Measurements from ENCODE around the gene SEMA3A. TPM values are rescaled to one million over a fixed set of nuclear protein-coding genes. Genes with fewer than 3 reads are reported as not detected.
"Not testable (repeated sequence)": the region's sequence is repeated elsewhere in the genome, so short reads cannot be mapped to it uniquely, and the experiment has no call there.

Gene SEMA3A
- total RNA-seq, 2 donors from 2014 or later = 0.13 TPM; not detected in 1

GRCh38 chr7:84062489-84062901 is 132.1 kb downstream of the SEMA3A start:
- not testable (repeated sequence) for H3K4me1 Mint-ChIP-seq; H3K9me3 Mint-ChIP-seq; H3K4me3 Mint-ChIP-seq; H3K27me3 Mint-ChIP-seq; ATAC-seq (replicated peaks); H3K27ac Mint-ChIP-seq; H3K36me3 Mint-ChIP-seq (ENCODE audit: low read depth)

- no peaks in the 10 kb centered on the region for H3K9me3 Mint-ChIP-seq
- no peak overlapping the region for H3K27ac Mint-ChIP-seq
- no peaks in the 10 kb centered on the region for H3K36me3 Mint-ChIP-seq (ENCODE audit: low read depth)
- H3K4me1 Mint-ChIP-seq = no peaks in the 10 kb centered on the region
- no peak for ATAC-seq (replicated peaks)
- no peaks in the 10 kb centered on the region for H3K27me3 Mint-ChIP-seq
- no peak overlapping the region for H3K4me3 Mint-ChIP-seq
Measured at GRCh38 chr7:84060760-84061261, 133.8 kb downstream of the SEMA3A start.

- no peaks in the 10 kb centered on the region for H3K9me3 Mint-ChIP-seq
- no peaks in the 10 kb centered on the region for H3K27me3 Mint-ChIP-seq
- no peak overlapping the region for H3K4me3 Mint-ChIP-seq
- H3K36me3 Mint-ChIP-seq (ENCODE audit: low read depth) = no peaks in the 10 kb centered on the region
- H3K27ac Mint-ChIP-seq = no peak overlapping the region
- no peak for ATAC-seq (replicated peaks)
- H3K4me1 Mint-ChIP-seq = no peaks in the 10 kb centered on the region
Measured at GRCh38 chr7:84060000-84060399, 134.6 kb downstream of the SEMA3A start.

GRCh38 chr7:84058311-84059076 is 136.1 kb downstream of the SEMA3A start:
- no peak overlapping the region for H3K27ac Mint-ChIP-seq
- no peak overlapping the region for H3K4me3 Mint-ChIP-seq
- no peaks in the 10 kb centered on the region for H3K27me3 Mint-ChIP-seq
- no peaks in the 10 kb centered on the region for H3K36me3 Mint-ChIP-seq (ENCODE audit: low read depth)
- ATAC-seq (replicated peaks) = no peak
- no peaks in the 10 kb centered on the region for H3K9me3 Mint-ChIP-seq
- H3K4me1 Mint-ChIP-seq = no peaks in the 10 kb centered on the region

- Mint-ChIP-seq H3K27ac (no peak overlapping the region), H3K27me3 (no peaks in the 10 kb centered on the region), H3K4me3 (no peak overlapping the region), H3K4me1 (no peaks in the 10 kb centered on the region), H3K9me3 (no peaks in the 10 kb centered on the region), H3K36me3 (ENCODE audit: low read depth) (no peaks in the 10 kb centered on the region)
- ATAC-seq (replicated peaks) = no peak
Measured at GRCh38 chr7:84057576-84057975, 137.0 kb downstream of the SEMA3A start.

- Mint-ChIP-seq H3K27ac (no peak overlapping the region), H3K4me1 (no peaks in the 10 kb centered on the region)
- ATAC-seq (replicated peaks) = no peak
Measured at GRCh38 chr7:84055904-84056605, 138.5 kb downstream of the SEMA3A start.

GRCh38 chr7:84055199-84055598 is 139.4 kb downstream of the SEMA3A start:
- not testable (repeated sequence) for H3K4me3 Mint-ChIP-seq; ATAC-seq (replicated peaks); H3K36me3 Mint-ChIP-seq (ENCODE audit: low read depth); H3K27me3 Mint-ChIP-seq; H3K27ac Mint-ChIP-seq; H3K4me1 Mint-ChIP-seq; H3K9me3 Mint-ChIP-seq

More at GRCh38 chr7:84055904-84056605, 138.5 kb downstream of the SEMA3A start:
- H3K36me3 Mint-ChIP-seq (ENCODE audit: low read depth) = no peaks in the 10 kb centered on the region
- H3K27me3 Mint-ChIP-seq = no peaks in the 10 kb centered on the region
- no peak overlapping the region for H3K4me3 Mint-ChIP-seq
- no peaks in the 10 kb centered on the region for H3K9me3 Mint-ChIP-seq

GRCh38 chr7:84049071-84049836 is 145.3 kb downstream of the SEMA3A start:
- ATAC-seq (replicated peaks) = no peak
- H3K4me1 Mint-ChIP-seq = no peaks in the 10 kb centered on the region
- H3K9me3 Mint-ChIP-seq = no peaks in the 10 kb centered on the region
- no peak overlapping the region for H3K4me3 Mint-ChIP-seq
- H3K27me3 Mint-ChIP-seq = no peaks in the 10 kb centered on the region
- no peaks in the 10 kb centered on the region for H3K36me3 Mint-ChIP-seq (ENCODE audit: low read depth)
- H3K27ac Mint-ChIP-seq = no peak overlapping the region

- H3K4me3 Mint-ChIP-seq = no peak overlapping the region
- no peak overlapping the region for H3K27ac Mint-ChIP-seq
- no peak for ATAC-seq (replicated peaks)
- H3K27me3 Mint-ChIP-seq = no peaks in the 10 kb centered on the region
- H3K9me3 Mint-ChIP-seq = no peaks in the 10 kb centered on the region
- no peaks in the 10 kb centered on the region for H3K4me1 Mint-ChIP-seq
- no peaks in the 10 kb centered on the region for H3K36me3 Mint-ChIP-seq (ENCODE audit: low read depth)
Measured at GRCh38 chr7:84047085-84047484, 147.5 kb downstream of the SEMA3A start.

- H3K27me3 Mint-ChIP-seq = no peaks in the 10 kb centered on the region
- ATAC-seq (replicated peaks) = no peak
- no peaks in the 10 kb centered on the region for H3K36me3 Mint-ChIP-seq (ENCODE audit: low read depth)
- no peak overlapping the region for H3K4me3 Mint-ChIP-seq
- no peak overlapping the region for H3K27ac Mint-ChIP-seq
- no peaks in the 10 kb centered on the region for H3K4me1 Mint-ChIP-seq
- H3K9me3 Mint-ChIP-seq = no peaks in the 10 kb centered on the region
Measured at GRCh38 chr7:84044834-84045233, 149.8 kb downstream of the SEMA3A start.

GRCh38 chr7:84043661-84044191 is 150.9 kb downstream of the SEMA3A start:
- Mint-ChIP-seq H3K27ac (no peak overlapping the region), H3K4me1 (no peaks in the 10 kb centered on the region), H3K9me3 (no peaks in the 10 kb centered on the region), H3K4me3 (no peak overlapping the region), H3K27me3 (no peaks in the 10 kb centered on the region), H3K36me3 (ENCODE audit: low read depth) (no peaks in the 10 kb centered on the region)
- no peak for ATAC-seq (replicated peaks)

- Mint-ChIP-seq H3K27ac (no peak overlapping the region), H3K4me3 (no peak overlapping the region), H3K27me3 (no peaks in the 10 kb centered on the region), H3K36me3 (ENCODE audit: low read depth) (no peaks in the 10 kb centered on the region), H3K9me3 (no peaks in the 10 kb centered on the region), H3K4me1 (no peaks in the 10 kb centered on the region)
- no peak for ATAC-seq (replicated peaks)
Measured at GRCh38 chr7:84042110-84042539, 152.5 kb downstream of the SEMA3A start.

GRCh38 chr7:84041649-84042048 is 152.9 kb downstream of the SEMA3A start:
- Mint-ChIP-seq H3K9me3 (no peaks in the 10 kb centered on the region), H3K4me1 (no peaks in the 10 kb centered on the region), H3K36me3 (ENCODE audit: low read depth) (no peaks in the 10 kb centered on the region), H3K4me3 (no peak overlapping the region), H3K27me3 (no peaks in the 10 kb centered on the region), H3K27ac (no peak overlapping the region)
- ATAC-seq (replicated peaks) = no peak

- Mint-ChIP-seq H3K27ac (no peak overlapping the region), H3K27me3 (no peaks in the 10 kb centered on the region)
Measured at GRCh38 chr7:84040355-84040754, 154.2 kb downstream of the SEMA3A start.

More at GRCh38 chr7:84040355-84040754, 154.2 kb downstream of the SEMA3A start:
- Mint-ChIP-seq H3K4me1 (no peaks in the 10 kb centered on the region), H3K9me3 (no peaks in the 10 kb centered on the region), H3K4me3 (no peak overlapping the region), H3K36me3 (ENCODE audit: low read depth) (no peaks in the 10 kb centered on the region)
- no peak for ATAC-seq (replicated peaks)

Measured in activated T-helper 17 cell treated with anti-CD3 and anti-CD28 coated beads, Interleukin-2, amount 50 U/mL, for 72 hours (primary cell).